ENCODE measurements around the gene CHD5.
A peak's percentile ranks its signal among the peaks of the same experiment; 100 is the strongest.

Gene CHD5

DNA sequence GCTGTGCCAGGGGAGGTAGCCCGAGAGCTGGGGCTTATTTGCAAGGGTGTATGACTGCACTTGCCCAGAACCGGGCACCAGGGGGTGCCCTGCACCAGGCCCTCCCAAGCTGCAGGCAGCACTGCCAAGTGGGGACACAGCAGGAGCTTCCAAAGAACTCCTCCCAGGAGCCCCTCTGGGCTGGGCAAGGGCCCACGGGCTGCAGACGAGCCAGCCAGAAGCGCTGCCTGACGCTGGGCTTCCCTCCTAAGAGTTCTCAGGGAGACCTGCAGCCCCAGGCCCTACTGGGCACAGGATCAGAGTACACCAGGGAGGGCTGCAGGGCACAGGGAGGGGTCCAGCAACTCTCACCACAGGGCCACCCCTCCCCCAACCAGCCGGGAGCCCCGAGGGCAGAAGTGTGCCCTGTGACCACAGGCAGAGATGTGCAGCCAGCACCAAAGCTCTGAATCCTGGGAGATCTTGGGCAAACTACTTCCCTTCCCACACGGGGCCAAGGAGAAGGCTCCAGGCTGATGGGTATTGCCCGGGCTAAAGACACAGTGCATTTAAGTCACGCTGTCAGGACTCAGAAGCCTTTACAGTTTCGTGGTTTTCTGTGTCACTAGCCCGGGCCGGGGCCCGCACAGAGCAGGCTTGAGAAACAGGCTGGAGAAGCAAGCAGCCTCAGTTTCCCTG is 71.0 kb downstream of the CHD5 start:
- TF ChIP-seq TCF4 (CRISPR knock-in tag; IDR thresholded peaks at IDR 0.05; ENCODE audit: borderline replicate concordance) (no peak), ZNF8 (CRISPR knock-in tag; IDR thresholded peaks at IDR 0.05) (no peak), PPARA (CRISPR knock-in tag; IDR thresholded peaks at IDR 0.05; ENCODE audit: borderline replicate concordance) (no peak), GLIS3 (CRISPR knock-in tag; IDR thresholded peaks at IDR 0.05) (no peak), CSDC2 (CRISPR knock-in tag; IDR thresholded peaks at IDR 0.05) (no peak), ZNF70 (CRISPR knock-in tag; IDR thresholded peaks at IDR 0.05) (no peak), ZFP30 (CRISPR knock-in tag; IDR thresholded peaks at IDR 0.05) (no peak), ZNF565 (CRISPR knock-in tag; conservative IDR thresholded peaks at IDR 0.05; ENCODE audit: low read depth) (no peak), ESRRG (CRISPR knock-in tag; IDR thresholded peaks at IDR 0.05) (no peak), OSR1 (CRISPR knock-in tag; IDR thresholded peaks at IDR 0.05) (no peak), ARNTL (CRISPR knock-in tag; IDR thresholded peaks at IDR 0.05; ENCODE audit: borderline replicate concordance, low read depth) (no peak), SNAI2 (CRISPR knock-in tag; IDR thresholded peaks at IDR 0.05) (no peak), ZFP3 (CRISPR knock-in tag; IDR thresholded peaks at IDR 0.05) (no peak), ZC3H10 (CRISPR knock-in tag; IDR thresholded peaks at IDR 0.05) (no peak), TOX (CRISPR knock-in tag; IDR thresholded peaks at IDR 0.05; ENCODE audit: borderline replicate concordance) (no peak), ISL1 (CRISPR knock-in tag; IDR thresholded peaks at IDR 0.05) (no peak)
- TF ChIP-seq, protein P1, sequence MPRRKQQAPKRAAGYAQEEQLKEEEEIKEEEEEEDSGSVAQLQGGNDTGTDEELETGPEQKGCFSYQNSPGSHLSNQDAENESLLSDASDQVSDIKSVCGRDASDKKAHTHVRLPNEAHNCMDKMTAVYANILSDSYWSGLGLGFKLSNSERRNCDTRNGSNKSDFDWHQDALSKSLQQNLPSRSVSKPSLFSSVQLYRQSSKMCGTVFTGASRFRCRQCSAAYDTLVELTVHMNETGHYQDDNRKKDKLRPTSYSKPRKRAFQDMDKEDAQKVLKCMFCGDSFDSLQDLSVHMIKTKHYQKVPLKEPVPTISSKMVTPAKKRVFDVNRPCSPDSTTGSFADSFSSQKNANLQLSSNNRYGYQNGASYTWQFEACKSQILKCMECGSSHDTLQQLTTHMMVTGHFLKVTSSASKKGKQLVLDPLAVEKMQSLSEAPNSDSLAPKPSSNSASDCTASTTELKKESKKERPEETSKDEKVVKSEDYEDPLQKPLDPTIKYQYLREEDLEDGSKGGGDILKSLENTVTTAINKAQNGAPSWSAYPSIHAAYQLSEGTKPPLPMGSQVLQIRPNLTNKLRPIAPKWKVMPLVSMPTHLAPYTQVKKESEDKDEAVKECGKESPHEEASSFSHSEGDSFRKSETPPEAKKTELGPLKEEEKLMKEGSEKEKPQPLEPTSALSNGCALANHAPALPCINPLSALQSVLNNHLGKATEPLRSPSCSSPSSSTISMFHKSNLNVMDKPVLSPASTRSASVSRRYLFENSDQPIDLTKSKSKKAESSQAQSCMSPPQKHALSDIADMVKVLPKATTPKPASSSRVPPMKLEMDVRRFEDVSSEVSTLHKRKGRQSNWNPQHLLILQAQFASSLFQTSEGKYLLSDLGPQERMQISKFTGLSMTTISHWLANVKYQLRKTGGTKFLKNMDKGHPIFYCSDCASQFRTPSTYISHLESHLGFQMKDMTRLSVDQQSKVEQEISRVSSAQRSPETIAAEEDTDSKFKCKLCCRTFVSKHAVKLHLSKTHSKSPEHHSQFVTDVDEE (CRISPR knock-in tag; IDR thresholded peaks at IDR 0.05): no peak
- TF ChIP-seq, protein P2, sequence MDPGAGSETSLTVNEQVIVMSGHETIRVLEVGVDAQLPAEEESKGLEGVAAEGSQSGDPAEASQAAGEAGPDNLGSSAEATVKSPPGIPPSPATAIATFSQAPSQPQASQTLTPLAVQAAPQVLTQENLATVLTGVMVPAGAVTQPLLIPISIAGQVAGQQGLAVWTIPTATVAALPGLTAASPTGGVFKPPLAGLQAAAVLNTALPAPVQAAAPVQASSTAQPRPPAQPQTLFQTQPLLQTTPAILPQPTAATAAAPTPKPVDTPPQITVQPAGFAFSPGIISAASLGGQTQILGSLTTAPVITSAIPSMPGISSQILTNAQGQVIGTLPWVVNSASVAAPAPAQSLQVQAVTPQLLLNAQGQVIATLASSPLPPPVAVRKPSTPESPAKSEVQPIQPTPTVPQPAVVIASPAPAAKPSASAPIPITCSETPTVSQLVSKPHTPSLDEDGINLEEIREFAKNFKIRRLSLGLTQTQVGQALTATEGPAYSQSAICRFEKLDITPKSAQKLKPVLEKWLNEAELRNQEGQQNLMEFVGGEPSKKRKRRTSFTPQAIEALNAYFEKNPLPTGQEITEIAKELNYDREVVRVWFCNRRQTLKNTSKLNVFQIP (CRISPR knock-in tag; IDR thresholded peaks at IDR 0.05; ENCODE audit: borderline replicate concordance, low read depth): no peak
- TF ChIP-seq, protein P3, sequence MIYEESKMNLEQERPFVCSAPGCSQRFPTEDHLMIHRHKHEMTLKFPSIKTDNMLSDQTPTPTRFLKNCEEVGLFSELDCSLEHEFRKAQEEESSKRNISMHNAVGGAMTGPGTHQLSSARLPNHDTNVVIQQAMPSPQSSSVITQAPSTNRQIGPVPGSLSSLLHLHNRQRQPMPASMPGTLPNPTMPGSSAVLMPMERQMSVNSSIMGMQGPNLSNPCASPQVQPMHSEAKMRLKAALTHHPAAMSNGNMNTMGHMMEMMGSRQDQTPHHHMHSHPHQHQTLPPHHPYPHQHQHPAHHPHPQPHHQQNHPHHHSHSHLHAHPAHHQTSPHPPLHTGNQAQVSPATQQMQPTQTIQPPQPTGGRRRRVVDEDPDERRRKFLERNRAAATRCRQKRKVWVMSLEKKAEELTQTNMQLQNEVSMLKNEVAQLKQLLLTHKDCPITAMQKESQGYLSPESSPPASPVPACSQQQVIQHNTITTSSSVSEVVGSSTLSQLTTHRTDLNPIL (CRISPR knock-in tag; IDR thresholded peaks at IDR 0.05; ENCODE audit: low read depth): no peak
- peak; percentile 77 for ATAC-seq

DNA sequence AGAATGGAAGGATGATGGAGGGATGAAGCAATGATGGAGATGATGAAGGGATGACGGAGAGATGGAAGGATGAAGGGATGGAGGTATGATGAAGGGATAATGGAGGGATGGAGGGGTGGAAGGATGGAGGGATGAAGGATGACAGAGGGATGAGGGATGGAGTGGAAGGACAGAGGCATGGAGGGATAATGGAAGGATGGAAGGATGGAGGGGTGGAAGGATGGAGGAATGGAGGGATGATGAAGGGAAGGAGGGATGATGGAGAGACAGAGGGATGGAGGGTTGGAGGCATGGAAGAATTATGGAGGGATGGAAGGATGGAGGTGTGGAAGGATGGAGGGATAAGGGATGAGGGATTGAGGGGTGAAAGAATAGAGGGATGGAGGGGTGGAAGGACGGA is 71.6 kb downstream of the CHD5 start:
- ATAC-seq: no peak

More for the DNA sequence above, 71.6 kb downstream of the CHD5 start:
- no peak for TF ChIP-seq BACH2 (CRISPR knock-in tag; IDR thresholded peaks at IDR 0.05; ENCODE audit: borderline replicate concordance)
- TF ChIP-seq, protein P2 (CRISPR knock-in tag; IDR thresholded peaks at IDR 0.05; ENCODE audit: borderline replicate concordance, low read depth): no peak
- no peak for TF ChIP-seq SNAI2 (CRISPR knock-in tag; IDR thresholded peaks at IDR 0.05)
- no peak for TF ChIP-seq OSR1 (CRISPR knock-in tag; IDR thresholded peaks at IDR 0.05)
- TF ChIP-seq ZFP30 (CRISPR knock-in tag; IDR thresholded peaks at IDR 0.05): no peak
- no peak for TF ChIP-seq ISL1 (CRISPR knock-in tag; IDR thresholded peaks at IDR 0.05)
- TF ChIP-seq ESRRG (CRISPR knock-in tag; IDR thresholded peaks at IDR 0.05): no peak
- no peak for TF ChIP-seq RARB (CRISPR knock-in tag; IDR thresholded peaks at IDR 0.05)
- TF ChIP-seq CSDC2 (CRISPR knock-in tag; IDR thresholded peaks at IDR 0.05): no peak
- TF ChIP-seq ZNF565 (CRISPR knock-in tag; conservative IDR thresholded peaks at IDR 0.05; ENCODE audit: low read depth): no peak
- TF ChIP-seq ZFP3 (CRISPR knock-in tag; IDR thresholded peaks at IDR 0.05): no peak
- TF ChIP-seq, protein P3 (CRISPR knock-in tag; IDR thresholded peaks at IDR 0.05; ENCODE audit: low read depth): no peak
- no peak for TF ChIP-seq ZNF70 (CRISPR knock-in tag; IDR thresholded peaks at IDR 0.05)
- no peak for TF ChIP-seq GLIS3 (CRISPR knock-in tag; IDR thresholded peaks at IDR 0.05)
- TF ChIP-seq ARNTL (CRISPR knock-in tag; IDR thresholded peaks at IDR 0.05; ENCODE audit: borderline replicate concordance, low read depth): no peak
- TF ChIP-seq, protein P4, sequence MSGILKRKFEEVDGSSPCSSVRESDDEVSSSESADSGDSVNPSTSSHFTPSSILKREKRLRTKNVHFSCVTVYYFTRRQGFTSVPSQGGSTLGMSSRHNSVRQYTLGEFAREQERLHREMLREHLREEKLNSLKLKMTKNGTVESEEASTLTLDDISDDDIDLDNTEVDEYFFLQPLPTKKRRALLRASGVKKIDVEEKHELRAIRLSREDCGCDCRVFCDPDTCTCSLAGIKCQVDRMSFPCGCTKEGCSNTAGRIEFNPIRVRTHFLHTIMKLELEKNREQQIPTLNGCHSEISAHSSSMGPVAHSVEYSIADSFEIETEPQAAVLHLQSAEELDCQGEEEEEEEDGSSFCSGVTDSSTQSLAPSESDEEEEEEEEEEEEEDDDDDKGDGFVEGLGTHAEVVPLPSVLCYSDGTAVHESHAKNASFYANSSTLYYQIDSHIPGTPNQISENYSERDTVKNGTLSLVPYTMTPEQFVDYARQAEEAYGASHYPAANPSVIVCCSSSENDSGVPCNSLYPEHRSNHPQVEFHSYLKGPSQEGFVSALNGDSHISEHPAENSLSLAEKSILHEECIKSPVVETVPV (CRISPR knock-in tag; IDR thresholded peaks at IDR 0.05): no peak
- TF ChIP-seq PPARA (CRISPR knock-in tag; IDR thresholded peaks at IDR 0.05; ENCODE audit: borderline replicate concordance): no peak
- no peak for TF ChIP-seq ZNF8 (CRISPR knock-in tag; IDR thresholded peaks at IDR 0.05)
- TF ChIP-seq TOX (CRISPR knock-in tag; IDR thresholded peaks at IDR 0.05; ENCODE audit: borderline replicate concordance): no peak

Data from SK-N-SH treated with all-trans-retinoic acid at 6 μM for 48 hours (cell line).